Measurements from ENCODE around the gene MTRFR. TPM values are rescaled to one million over a fixed set of nuclear protein-coding genes. Genes with fewer than 3 reads are reported as not detected.
A peak's percentile ranks its signal among the peaks of the same experiment; 100 is the strongest.
"Not testable (repeated sequence)": the region's sequence is repeated elsewhere in the genome, so short reads cannot be mapped to it uniquely, and the experiment has no call there.

Gene MTRFR
- total RNA-seq = 12.7 TPM
- long read RNA-seq, transcript C12orf65-201 (3 exons, 2,073 nt) = major isoform, 18 of 29 reads
- long read RNA-seq, partial matches to known transcripts = 1 of 29 reads
- long read RNA-seq, other reads (novel, unspliced or antisense) = 8 of 29 reads

DNA sequence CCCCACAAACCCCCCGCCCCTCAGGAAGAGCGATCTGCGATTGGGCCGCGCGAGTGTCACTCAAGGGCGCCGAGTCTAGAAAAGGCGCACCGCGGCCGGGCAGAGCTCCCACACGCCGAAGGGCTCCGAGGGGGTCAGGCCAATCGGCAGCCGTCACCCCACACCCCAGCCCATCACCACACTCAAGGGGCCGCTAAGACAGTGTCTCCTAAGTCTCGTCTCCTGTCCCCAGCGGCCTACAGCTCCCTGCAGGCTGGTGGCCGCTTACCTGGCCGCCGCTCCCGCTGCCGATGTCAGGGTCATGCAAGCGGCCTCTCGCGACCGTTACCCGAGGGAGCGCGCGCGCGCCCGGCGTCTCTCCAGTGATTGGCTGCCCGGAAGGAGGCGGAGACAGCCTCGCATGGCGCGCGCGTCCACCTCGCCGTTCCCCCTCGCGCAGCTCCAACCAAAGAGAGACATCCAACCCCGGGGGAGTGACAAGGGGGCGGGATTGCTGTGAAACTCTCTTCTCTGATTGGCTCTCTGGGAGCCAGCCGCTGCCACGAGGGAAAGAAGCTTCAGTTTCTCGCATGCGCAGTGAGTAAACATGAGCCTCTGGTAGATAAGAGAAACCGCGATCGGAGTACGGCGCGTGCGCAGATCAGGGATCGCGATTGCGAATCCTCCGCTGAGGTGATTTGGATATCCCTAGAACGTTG, at the start of gene MTRFR, which contains the start of gene MPHOSPH9:
TSS of gene MTRFR (plus strand) at position 630 of the 698 bp plus-strand sequence. CDS start 20,239 bp downstream, outside the sequence.
TSS of gene MPHOSPH9 (minus strand) at position 335 of the 698 bp plus-strand sequence. CDS start 2,777 bp downstream, outside the sequence.
- H3K9me3 ChIP-seq = no peaks in the 10 kb centered on the region
- H3K4me3 ChIP-seq = peak within 1 kb of the TSS; percentile 93
- ATAC-seq = peak; percentile 98 to 99
- H3K27me3 ChIP-seq (ENCODE audit: low read depth) = no peaks in the 10 kb centered on the region
- peak; percentile 99 for DNase-seq
- peaks cover 48% of the 10 kb centered on the region for H3K4me1 ChIP-seq
- intact Hi-C loops (cut with DNase I) = no loop called here
- TF ChIP-seq, protein P1, sequence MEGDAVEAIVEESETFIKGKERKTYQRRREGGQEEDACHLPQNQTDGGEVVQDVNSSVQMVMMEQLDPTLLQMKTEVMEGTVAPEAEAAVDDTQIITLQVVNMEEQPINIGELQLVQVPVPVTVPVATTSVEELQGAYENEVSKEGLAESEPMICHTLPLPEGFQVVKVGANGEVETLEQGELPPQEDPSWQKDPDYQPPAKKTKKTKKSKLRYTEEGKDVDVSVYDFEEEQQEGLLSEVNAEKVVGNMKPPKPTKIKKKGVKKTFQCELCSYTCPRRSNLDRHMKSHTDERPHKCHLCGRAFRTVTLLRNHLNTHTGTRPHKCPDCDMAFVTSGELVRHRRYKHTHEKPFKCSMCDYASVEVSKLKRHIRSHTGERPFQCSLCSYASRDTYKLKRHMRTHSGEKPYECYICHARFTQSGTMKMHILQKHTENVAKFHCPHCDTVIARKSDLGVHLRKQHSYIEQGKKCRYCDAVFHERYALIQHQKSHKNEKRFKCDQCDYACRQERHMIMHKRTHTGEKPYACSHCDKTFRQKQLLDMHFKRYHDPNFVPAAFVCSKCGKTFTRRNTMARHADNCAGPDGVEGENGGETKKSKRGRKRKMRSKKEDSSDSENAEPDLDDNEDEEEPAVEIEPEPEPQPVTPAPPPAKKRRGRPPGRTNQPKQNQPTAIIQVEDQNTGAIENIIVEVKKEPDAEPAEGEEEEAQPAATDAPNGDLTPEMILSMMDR (IDR thresholded peaks at IDR 0.05) = no peak
- peak within 1 kb of the TSS; percentile 90 for H3K27ac ChIP-seq
- H3K36me3 ChIP-seq = peaks cover 5% of the 10 kb centered on the region

DNA sequence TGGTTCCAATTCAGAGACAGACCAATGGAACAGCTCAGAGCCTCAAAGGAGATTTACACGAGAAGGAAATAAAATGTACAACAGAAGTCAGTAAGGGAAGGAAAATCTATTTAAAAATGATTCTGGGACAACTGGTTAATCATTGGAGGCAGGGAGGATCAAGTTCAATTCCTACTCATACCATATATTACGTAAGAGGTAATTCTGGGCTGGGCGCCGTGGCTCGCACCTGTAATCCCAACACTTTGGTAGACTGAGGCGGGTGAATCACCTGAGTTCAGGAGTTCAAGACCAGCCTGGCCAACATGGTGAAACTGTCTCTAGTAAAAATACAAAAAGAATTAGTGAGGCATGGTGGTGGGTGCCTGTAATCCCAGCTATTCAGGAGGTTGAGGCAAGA, 45.6 kb upstream of the MTRFR start:
- H3K27ac ChIP-seq = no peak overlapping the region
- H3K4me3 ChIP-seq = no peak overlapping the region
- H3K36me3 ChIP-seq = peaks cover 44% of the 10 kb centered on the region
- no peaks in the 10 kb centered on the region for H3K9me3 ChIP-seq
- no peaks in the 10 kb centered on the region for H3K4me1 ChIP-seq
- DNase-seq (no peak), ATAC-seq (no peak)
- TF ChIP-seq, protein P1 (IDR thresholded peaks at IDR 0.05) = no peak
- H3K27me3 ChIP-seq (ENCODE audit: low read depth) = no peaks in the 10 kb centered on the region
- intact Hi-C loops (cut with DNase I) = no loop called here

DNA sequence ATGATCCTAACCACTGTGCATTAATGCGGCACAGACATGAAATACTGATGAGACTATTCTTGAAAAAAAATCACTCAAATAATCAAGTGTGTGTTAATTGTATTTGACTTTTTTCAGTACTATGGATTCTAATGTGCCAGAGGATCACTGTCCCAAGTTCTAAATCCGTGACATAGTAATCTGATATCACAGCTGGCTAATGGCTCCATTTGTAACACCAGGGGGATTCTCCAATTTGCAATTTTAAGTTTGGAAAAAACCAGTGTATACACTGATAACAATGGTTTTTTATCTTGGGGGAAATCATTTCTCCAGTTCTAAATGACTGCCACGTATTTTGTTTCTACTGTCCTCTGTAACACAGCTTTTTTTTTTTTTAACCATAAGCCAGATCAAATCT, 33.3 kb upstream of the MTRFR start:
- ATAC-seq (no peak), DNase-seq (no peak)
- intact Hi-C loops (cut with DNase I) = no loop called here
- Histone ChIP-seq H3K36me3 (peaks cover 21% of the 10 kb centered on the region), H3K27ac (no peak overlapping the region), H3K4me3 (no peak overlapping the region), H3K4me1 (no peaks in the 10 kb centered on the region), H3K27me3 (ENCODE audit: low read depth) (no peaks in the 10 kb centered on the region), H3K9me3 (no peaks in the 10 kb centered on the region)
- TF ChIP-seq, protein P1 (IDR thresholded peaks at IDR 0.05) = no peak

DNA sequence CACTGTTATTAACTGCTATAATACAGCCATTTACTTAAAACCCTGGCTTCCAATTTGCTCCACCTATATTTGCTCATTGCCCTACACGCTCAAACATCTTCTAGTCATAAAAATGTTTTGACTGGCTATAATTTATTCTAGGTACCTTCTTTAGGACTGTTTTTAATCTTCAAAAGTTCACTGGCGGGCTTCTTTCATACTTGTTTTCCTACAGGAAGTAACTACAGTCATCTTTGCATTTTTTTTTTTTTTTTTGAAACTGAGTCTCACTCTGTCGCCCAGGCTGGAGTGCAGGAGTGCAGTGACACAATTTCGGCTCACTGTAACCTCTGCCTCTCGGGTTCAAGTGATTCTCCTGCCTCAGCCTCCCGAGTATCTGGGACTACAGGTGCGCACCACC, 32.8 kb upstream of the MTRFR start:
- ATAC-seq (no peak), DNase-seq (no peak)
- H3K27ac ChIP-seq = no peak overlapping the region
- intact Hi-C loops (cut with DNase I) = no loop called here
- no peaks in the 10 kb centered on the region for H3K9me3 ChIP-seq
- no peak overlapping the region for H3K4me3 ChIP-seq
- peaks cover 22% of the 10 kb centered on the region for H3K36me3 ChIP-seq
- H3K4me1 ChIP-seq = no peaks in the 10 kb centered on the region
- H3K27me3 ChIP-seq (ENCODE audit: low read depth) = no peaks in the 10 kb centered on the region
- TF ChIP-seq, protein P1 (IDR thresholded peaks at IDR 0.05) = no peak

DNA sequence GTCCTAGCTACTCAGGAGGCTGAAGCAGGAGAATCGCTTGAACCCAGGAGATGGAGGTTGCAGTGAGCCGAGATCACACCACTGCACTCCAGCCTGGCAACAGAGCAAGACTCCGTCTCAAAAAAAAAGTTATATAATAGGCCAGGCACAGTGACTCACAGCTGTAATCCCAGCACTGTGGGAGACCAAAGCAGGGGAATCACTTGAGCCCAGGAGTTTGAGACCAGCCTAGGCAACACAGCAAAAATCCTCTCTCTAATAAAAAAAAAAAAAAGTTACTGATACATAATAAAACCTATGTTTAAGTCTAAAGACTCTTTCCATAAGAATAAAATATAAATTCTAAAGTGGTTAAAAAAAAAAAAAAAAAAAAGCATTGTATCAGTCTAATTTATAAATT, 26.4 kb upstream of the MTRFR start:
- intact Hi-C loops (cut with DNase I); H3K27me3 ChIP-seq (ENCODE audit: low read depth): not testable (repeated sequence)

DNA sequence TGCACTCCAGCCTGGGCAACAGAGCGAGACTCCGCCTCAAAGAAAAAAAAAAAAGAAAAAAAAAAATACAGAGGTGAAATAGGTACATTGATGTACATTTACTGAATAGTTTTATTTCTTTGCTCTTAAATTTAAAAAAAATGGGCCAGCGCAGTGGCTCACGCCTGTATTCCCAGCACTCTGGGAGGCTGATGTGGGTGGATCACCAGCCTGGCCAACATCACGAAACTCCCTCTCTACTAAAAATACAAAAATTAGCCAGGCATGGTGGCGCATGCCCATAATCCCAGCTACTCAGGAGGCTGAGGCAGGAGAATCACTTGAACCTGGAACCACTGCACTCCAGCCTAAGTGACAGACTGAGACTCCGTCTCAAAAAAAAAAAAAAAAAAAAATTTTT, 25.4 kb upstream of the MTRFR start:
- H3K4me3 ChIP-seq; H3K27me3 ChIP-seq (ENCODE audit: low read depth); H3K27ac ChIP-seq; H3K9me3 ChIP-seq; ATAC-seq; H3K4me1 ChIP-seq; intact Hi-C loops (cut with DNase I); DNase-seq: not testable (repeated sequence)
- peaks cover 46% of the 10 kb centered on the region for H3K36me3 ChIP-seq

More for the DNA sequence above, 26.4 kb upstream of the MTRFR start:
- H3K36me3 ChIP-seq = peaks cover 51% of the 10 kb centered on the region
- H3K9me3 ChIP-seq, H3K4me3 ChIP-seq, H3K27ac ChIP-seq, DNase-seq, ATAC-seq, H3K4me1 ChIP-seq: not testable (repeated sequence)
